ENCODE data around the gene ANKRD17.

The ANKRD17 gene

GRCh38 chr4:73053974-73054480 lies 204.6 kb downstream of the ANKRD17 start:
- DNase-seq (ENCODE audit: low spot score): no peak

GRCh38 chr4:73053076-73053475 lies 205.5 kb downstream of the ANKRD17 start:
- no peak for DNase-seq (ENCODE audit: low spot score)

GRCh38 chr4:73051625-73052024 lies 207.0 kb downstream of the ANKRD17 start:
- no peak for DNase-seq (ENCODE audit: low spot score)

DNA sequence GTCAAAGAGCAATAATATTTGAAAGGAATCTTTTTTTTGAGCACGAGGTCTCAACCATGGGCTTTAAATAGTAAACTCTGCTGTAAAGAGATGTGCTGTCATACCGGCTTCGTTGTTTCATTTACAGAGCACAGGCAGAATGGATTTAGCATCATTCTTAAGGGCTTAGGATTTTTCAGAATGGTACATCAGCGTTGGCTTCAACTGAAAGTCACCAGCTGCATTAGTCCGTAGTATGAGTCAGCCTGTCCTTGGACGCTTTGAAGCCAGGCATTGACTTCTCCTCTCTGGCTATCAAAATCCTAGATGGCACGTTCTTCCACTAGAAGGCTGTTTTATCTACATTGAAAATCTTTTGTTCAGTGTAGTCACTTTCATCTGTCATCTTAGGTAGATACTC lies 212.7 kb downstream of the ANKRD17 start:
- no peak for DNase-seq (ENCODE audit: low spot score)

DNA sequence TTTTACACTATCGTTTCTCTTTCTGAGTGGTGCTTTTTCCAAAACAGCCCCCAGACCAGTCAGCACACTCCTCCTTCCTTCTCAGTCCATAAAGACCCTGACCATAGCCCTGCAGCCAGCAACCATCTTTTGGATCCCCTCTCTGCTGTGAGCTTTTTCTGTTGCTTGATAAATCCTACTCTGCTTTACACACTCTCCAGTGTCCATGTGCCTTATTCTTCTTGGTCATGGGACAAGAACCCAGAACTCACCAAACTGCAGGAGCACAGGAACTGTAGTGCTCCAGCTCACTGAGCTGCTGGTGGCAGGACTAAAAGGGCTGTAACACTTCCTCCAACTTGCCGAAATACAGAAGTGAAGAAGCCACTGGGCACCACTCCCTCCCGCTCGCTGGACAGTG lies 221.5 kb downstream of the ANKRD17 start:
- DNase-seq (ENCODE audit: low spot score): no peak

DNA sequence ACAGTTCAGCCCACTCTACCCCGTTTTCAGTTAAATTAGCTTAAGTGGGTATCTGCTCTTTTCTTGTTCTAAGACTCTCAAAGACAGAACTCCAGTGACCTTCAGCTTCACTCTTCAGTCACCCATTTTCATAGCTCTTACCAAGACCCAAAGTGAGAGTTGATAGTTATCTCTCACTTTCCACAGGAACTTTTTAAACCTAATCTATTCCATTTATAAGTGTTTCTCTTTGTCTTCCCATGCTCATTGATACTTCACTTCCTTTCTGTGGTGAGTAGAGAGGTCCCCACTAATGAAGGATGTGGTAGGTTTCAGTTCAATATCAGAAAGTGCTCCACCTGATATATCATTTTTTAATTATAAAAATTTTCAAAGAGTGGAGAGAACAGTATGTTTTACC lies 222.5 kb downstream of the ANKRD17 start:
- DNase-seq (ENCODE audit: low spot score): no peak

DNA sequence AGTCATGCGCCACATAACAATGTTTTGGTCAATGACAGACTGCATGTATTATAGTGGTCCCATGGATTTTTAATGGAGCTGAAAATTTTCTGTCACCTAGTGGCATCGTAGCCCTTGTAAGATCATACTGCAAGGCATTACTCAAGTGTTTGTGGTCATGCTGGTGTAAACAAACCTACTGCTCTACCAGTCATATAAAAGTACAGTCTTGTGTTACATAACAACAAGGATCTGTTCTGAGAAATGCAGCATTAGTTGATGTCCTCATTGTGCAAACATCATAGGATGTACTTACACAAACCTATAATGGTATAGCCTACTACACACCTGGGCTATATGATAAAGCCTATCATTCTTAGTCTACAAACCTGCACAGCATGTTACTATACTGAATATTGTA lies 223.7 kb downstream of the ANKRD17 start:
- no peak for DNase-seq (ENCODE audit: low spot score)

DNA sequence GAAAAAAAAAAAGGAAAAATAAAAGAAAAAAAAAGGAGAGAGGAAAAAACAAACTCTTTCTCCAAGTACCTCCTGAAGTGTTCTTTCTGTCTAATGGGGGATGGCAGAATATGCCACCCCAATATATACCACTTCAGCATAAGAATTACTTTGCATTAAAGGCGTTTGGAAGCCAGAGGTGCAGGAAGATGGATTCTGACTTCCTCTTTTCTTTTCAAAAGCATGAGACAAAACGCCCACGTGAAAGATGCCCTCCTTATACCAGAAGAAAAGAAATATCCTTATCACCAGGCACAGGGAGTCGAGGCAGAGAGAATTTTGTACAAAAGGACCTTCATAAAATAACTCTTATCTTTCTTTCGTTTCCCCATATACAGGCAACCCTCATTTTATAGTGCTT lies 230.0 kb downstream of the ANKRD17 start:
- no peak for DNase-seq (ENCODE audit: low spot score)

Data from activated CD4-positive, alpha-beta T cell treated with anti-CD3 and anti-CD28 coated beads, Interleukin-2, Interleukin-4, amounts not matched to agents 100 ng/mL and 50 ng/mL, durations not matched to agents 16 hours and 8 hours (primary cell).